ENCODE measurements around the gene TAS2R38. TPM values are rescaled to one million over a fixed set of nuclear protein-coding genes. Genes with fewer than 3 reads are reported as not detected.
A peak's percentile ranks its signal among the peaks of the same experiment; 100 is the strongest.
"Not testable (repeated sequence)": the region's sequence is repeated elsewhere in the genome, so short reads cannot be mapped to it uniquely, and the experiment has no call there.

The TAS2R38 gene
- total RNA-seq, 2 experiments from 2014 or later: not detected

- DNase-seq (no peak), ATAC-seq (no peak)
- peaks cover 6% of the 10 kb centered on the region for H3K4me1 Mint-ChIP-seq
- no peak overlapping the region for H3K27ac Mint-ChIP-seq
- no peaks in the 10 kb centered on the region for H3K27me3 Mint-ChIP-seq
- CTCF ChIA-PET: interaction anchor here (2.9 kb wide), 1 partner anchor 16 kb away, joined by 12 read pairs; no protein-coding TSS in a partner anchor
- H3K4me3 Mint-ChIP-seq: no peak overlapping the region
- H3K36me3 Mint-ChIP-seq: no peaks in the 10 kb centered on the region
- H3K9me3 Mint-ChIP-seq (ENCODE audit: low read depth): no peaks in the 10 kb centered on the region
Measured at GRCh38 chr7:141992156-141992555, 18.6 kb upstream of the TAS2R38 start.

- H3K4me1 Mint-ChIP-seq: peaks cover 6% of the 10 kb centered on the region
- CTCF ChIA-PET: interaction anchor here (2.9 kb wide), 1 partner anchor 15 kb away, joined by 12 read pairs; no protein-coding TSS in a partner anchor
- H3K9me3 Mint-ChIP-seq (ENCODE audit: low read depth): no peaks in the 10 kb centered on the region
- H3K27ac Mint-ChIP-seq: no peak overlapping the region
- H3K27me3 Mint-ChIP-seq: no peaks in the 10 kb centered on the region
- no peaks in the 10 kb centered on the region for H3K36me3 Mint-ChIP-seq
- ATAC-seq (no peak), DNase-seq (no peak)
- H3K4me3 Mint-ChIP-seq: no peak overlapping the region
Measured at GRCh38 chr7:141991140-141991539, 17.6 kb upstream of the TAS2R38 start.

GRCh38 chr7:141990011-141990725 lies 16.6 kb upstream of the TAS2R38 start:
- DNase-seq (no peak), ATAC-seq (no peak)
- Mint-ChIP-seq H3K27me3 (no peaks in the 10 kb centered on the region), H3K27ac (no peak overlapping the region), H3K36me3 (no peaks in the 10 kb centered on the region), H3K9me3 (ENCODE audit: low read depth) (no peaks in the 10 kb centered on the region), H3K4me1 (peaks cover 6% of the 10 kb centered on the region), H3K4me3 (no peak overlapping the region)
- CTCF ChIA-PET: no interaction called here

GRCh38 chr7:141987803-141988202 lies 14.2 kb upstream of the TAS2R38 start:
- ATAC-seq, H3K4me1 Mint-ChIP-seq, CTCF ChIA-PET: not testable (repeated sequence)

GRCh38 chr7:141986923-141987322 lies 13.3 kb upstream of the TAS2R38 start:
- Mint-ChIP-seq H3K27me3 (no peaks in the 10 kb centered on the region), H3K9me3 (ENCODE audit: low read depth) (no peaks in the 10 kb centered on the region), H3K27ac (no peak overlapping the region), H3K36me3 (no peaks in the 10 kb centered on the region), H3K4me3 (no peak overlapping the region), H3K4me1 (peaks cover 6% of the 10 kb centered on the region)
- DNase-seq (no peak), ATAC-seq (no peak)
- CTCF ChIA-PET: no interaction called here

More at GRCh38 chr7:141987803-141988202, 14.2 kb upstream of the TAS2R38 start:
- H3K9me3 Mint-ChIP-seq (ENCODE audit: low read depth); H3K27me3 Mint-ChIP-seq; H3K27ac Mint-ChIP-seq; H3K4me3 Mint-ChIP-seq; H3K36me3 Mint-ChIP-seq; DNase-seq: not testable (repeated sequence)

GRCh38 chr7:141985926-141986325 lies 12.4 kb upstream of the TAS2R38 start:
- not testable (repeated sequence) for H3K4me1 Mint-ChIP-seq; DNase-seq; H3K36me3 Mint-ChIP-seq; H3K9me3 Mint-ChIP-seq (ENCODE audit: low read depth); H3K27me3 Mint-ChIP-seq; H3K4me3 Mint-ChIP-seq; ATAC-seq; H3K27ac Mint-ChIP-seq
- CTCF ChIA-PET: interaction anchor here (1.0 kb wide), 1 partner anchor 10 kb away, joined by 5 read pairs; no protein-coding TSS in a partner anchor

- CTCF ChIA-PET: no interaction called here
- H3K27me3 Mint-ChIP-seq: no peaks in the 10 kb centered on the region
- no peaks in the 10 kb centered on the region for H3K36me3 Mint-ChIP-seq
- H3K4me3 Mint-ChIP-seq: no peak overlapping the region
- no peak for DNase-seq
- H3K4me1 Mint-ChIP-seq: peaks cover 16% of the 10 kb centered on the region
- H3K27ac Mint-ChIP-seq: no peak overlapping the region
- ATAC-seq: no peak
- H3K9me3 Mint-ChIP-seq (ENCODE audit: low read depth): no peaks in the 10 kb centered on the region
Measured at GRCh38 chr7:141979568-141979967, 6.0 kb upstream of the TAS2R38 start.

- Mint-ChIP-seq H3K4me1 (peaks cover 16% of the 10 kb centered on the region), H3K27me3 (no peaks in the 10 kb centered on the region), H3K4me3 (no peak overlapping the region), H3K9me3 (ENCODE audit: low read depth) (no peaks in the 10 kb centered on the region), H3K27ac (no peak overlapping the region), H3K36me3 (no peaks in the 10 kb centered on the region)
- DNase-seq (no peak), ATAC-seq (no peak)
- CTCF ChIA-PET: no interaction called here
Measured at GRCh38 chr7:141978351-141978750, 4.8 kb upstream of the TAS2R38 start.

GRCh38 chr7:141976524-141977245 lies 3.1 kb upstream of the TAS2R38 start:
- no peak for ATAC-seq
- H3K27me3 Mint-ChIP-seq: no peaks in the 10 kb centered on the region
- no peaks in the 10 kb centered on the region for H3K36me3 Mint-ChIP-seq
- H3K4me3 Mint-ChIP-seq: peak overlapping the region; percentile 68
- no peak for DNase-seq
- CTCF ChIA-PET: interaction anchor here (0.6 to 3.3 kb wide), 30 partner anchors 9 to 1030 kb away, joined by 3 to 39 read pairs (median 3); partner anchors contain the start of gene MGAM2
- H3K4me1 Mint-ChIP-seq: peaks cover 16% of the 10 kb centered on the region
- no peak overlapping the region for H3K27ac Mint-ChIP-seq
- H3K9me3 Mint-ChIP-seq (ENCODE audit: low read depth): no peaks in the 10 kb centered on the region

GRCh38 chr7:141975806-141976523 lies 2.4 kb upstream of the TAS2R38 start:
- Mint-ChIP-seq H3K27ac (peak overlapping the region; percentile 54), H3K9me3 (ENCODE audit: low read depth) (no peaks in the 10 kb centered on the region), H3K27me3 (no peaks in the 10 kb centered on the region), H3K36me3 (no peaks in the 10 kb centered on the region), H3K4me1 (peaks cover 16% of the 10 kb centered on the region), H3K4me3 (peak overlapping the region; percentile 68)
- DNase-seq (peak; percentile 79), ATAC-seq (peak; percentile 79)
- CTCF ChIA-PET: interaction anchor here (0.6 to 3.3 kb wide), 35 partner anchors 9 to 1239 kb away, joined by 3 to 39 read pairs (median 3); partner anchors contain the start of gene MGAM2

- no peak overlapping the region for H3K27ac Mint-ChIP-seq
- CTCF ChIA-PET: interaction anchor here (1.0 to 3.3 kb wide), 5 partner anchors 8 to 1240 kb away, joined by 3 to 39 read pairs (median 5); no protein-coding TSS in a partner anchor
- no peaks in the 10 kb centered on the region for H3K27me3 Mint-ChIP-seq
- no peaks in the 10 kb centered on the region for H3K9me3 Mint-ChIP-seq (ENCODE audit: low read depth)
- DNase-seq: no peak
- H3K4me3 Mint-ChIP-seq: no peak overlapping the region
- no peaks in the 10 kb centered on the region for H3K36me3 Mint-ChIP-seq
- peaks cover 14% of the 10 kb centered on the region for H3K4me1 Mint-ChIP-seq
- ATAC-seq: no peak
Measured at GRCh38 chr7:141974831-141975230, 1.3 kb upstream of the TAS2R38 start.

- no peaks in the 10 kb centered on the region for H3K4me1 Mint-ChIP-seq
- H3K27ac Mint-ChIP-seq: no peak overlapping the region
- no peaks in the 10 kb centered on the region for H3K36me3 Mint-ChIP-seq
- DNase-seq: no peak
- H3K9me3 Mint-ChIP-seq (ENCODE audit: low read depth): no peaks in the 10 kb centered on the region
- no peaks in the 10 kb centered on the region for H3K27me3 Mint-ChIP-seq
- CTCF ChIA-PET: no interaction called here
- H3K4me3 Mint-ChIP-seq: no peak overlapping the region
- no peak for ATAC-seq
Measured at GRCh38 chr7:141960687-141961422, 12.7 kb downstream of the TAS2R38 start.

GRCh38 chr7:141956084-141956483 lies 17.5 kb downstream of the TAS2R38 start:
- no peak for ATAC-seq
- CTCF ChIA-PET: no interaction called here
- DNase-seq: no peak
- Mint-ChIP-seq H3K4me3 (no peak overlapping the region), H3K27ac (no peak overlapping the region), H3K36me3 (no peaks in the 10 kb centered on the region), H3K4me1 (no peaks in the 10 kb centered on the region), H3K9me3 (ENCODE audit: low read depth) (no peaks in the 10 kb centered on the region), H3K27me3 (no peaks in the 10 kb centered on the region)
